ENCODE measurements around the gene ZKSCAN3. TPM values are rescaled to one million over a fixed set of nuclear protein-coding genes. Genes with fewer than 3 reads are reported as not detected.

Gene ZKSCAN3
- total and polyA plus RNA-seq, 2 of the 8 experiments (the other 6 are each of a cell fraction or from before 2014, with no cell fraction given): 2.7 to 9.8 TPM

- Histone ChIP-seq H3K27ac (ENCODE audit: low read depth, low read length) (no peak overlapping the region), H3K79me1 (ENCODE audit: low read depth, low read length) (no peaks in the 10 kb centered on the region), H3K36me3 (ENCODE audit: control insufficient read depth in 2 of 4, insufficient read depth in 4 of 4, low read length in 3 of 4) (peaks cover 2 to 17% (median 9%) of the 10 kb centered on the region in 4 experiments; a peak in 5 of 8 replicates), H2BK12ac (ENCODE audit: low read depth, low read length) (no peak overlapping the region), H2BK20ac (ENCODE audit: low read length) (no peak overlapping the region), H3K9ac (replicated peaks in 1 of 4; ENCODE audit: extremely low read depth in 1 of 4, low read depth in 3 of 4, low read length in 3 of 4) (peak overlapping the region in 3 of 4 experiments; percentile 81 to 88 (median 82); a peak in 5 of 7 replicates), H3K4me3 (ENCODE audit: extremely low read depth in 1 of 4, insufficient read depth in 2 of 4, low read depth in 3 of 4, low read length in 4 of 4) (peak overlapping the region; percentile 67 to 97 (median 93)), H3K4me2 (ENCODE audit: insufficient read depth in 1 of 2, low read depth in 2 of 2, low read length in 2 of 2) (peak overlapping the region; percentile 65 to 91), H3K56ac (replicated peaks; ENCODE audit: insufficient read length, low read depth, low read length) (no peak overlapping the region), H4K8ac (ENCODE audit: extremely low read depth, insufficient read depth, low read length) (no peak overlapping the region), H2BK5ac (ENCODE audit: low read depth, low read length) (no peak overlapping the region; the same call in 1 of the 2 replicates), H3K4ac (replicated peaks; ENCODE audit: insufficient read length, low read depth, low read length) (no peak overlapping the region), H3K18ac (ENCODE audit: extremely low read depth, low read length) (no peak overlapping the region), H3K23ac (ENCODE audit: insufficient read length) (no peak overlapping the region), H4K5ac (ENCODE audit: insufficient read length, low read depth, low read length) (no peak overlapping the region), H3K27me3 (replicated peaks in 1 of 4; ENCODE audit: control insufficient read depth in 3 of 4, extremely low read depth in 1 of 4, insufficient read depth in 3 of 4, low read length in 3 of 4) (peaks cover 0 to 3% (median 0%) of the 10 kb centered on the region in 4 experiments; a peak in 2 of 7 replicates), H3K79me2 (ENCODE audit: control insufficient read depth in 1 of 2, insufficient read depth in 2 of 2, low read length in 2 of 2) (peaks cover 0 to 38% of the 10 kb centered on the region in 2 experiments; a peak in 3 of 4 replicates), H4K20me1 (replicated peaks in 1 of 2; ENCODE audit: control insufficient read depth in 1 of 2, insufficient read depth in 2 of 2, low read length in 2 of 2) (peaks cover 0 to 1% of the 10 kb centered on the region in 2 experiments), H3K14ac (ENCODE audit: insufficient read length) (no peak overlapping the region), H3K9me3 (ENCODE audit: insufficient read depth in 2 of 2, low read depth in 1 of 2, low read length in 1 of 2) (no peaks in the 10 kb centered on the region), H2AK5ac (ENCODE audit: low read depth, low read length) (no peak overlapping the region), H2BK120ac (replicated peaks; ENCODE audit: low read depth, low read length) (no peak overlapping the region), H3K23me2 (ENCODE audit: low read depth, low read length) (no peaks in the 10 kb centered on the region), H2AFZ (ENCODE audit: low read length) (peak overlapping the region; percentile 99; the same call in 1 of the 2 replicates), H4K91ac (replicated peaks; ENCODE audit: insufficient read length, low read length) (no peak overlapping the region), H3K4me1 (replicated peaks in 1 of 4; ENCODE audit: control insufficient read depth in 3 of 4, insufficient read depth in 4 of 4, low read length in 3 of 4) (peaks cover 0 to 2% (median 0%) of the 10 kb centered on the region in 4 experiments; a peak in 4 of 7 replicates), H2BK15ac (ENCODE audit: low read length) (no peak overlapping the region)
- DNase-seq (ENCODE audit: low read depth in 1 of 2, low spot score in 2 of 2): no peak
- ChIA-PET POLR2A (ENCODE audit: partially characterized antibody) (interaction anchor here (0.9 to 7.1 kb wide), 3 partner anchors 16 to 43 kb away, joined by 3 to 62 read pairs (median 21); partner anchors contain the start of gene ZSCAN23), CTCF (ENCODE audit: partially characterized antibody) (no interaction called here)
- FAIRE-seq: no peak
- TF ChIP-seq GTF2F1 (IDR thresholded peaks at IDR 0.05; ENCODE audit: borderline replicate concordance, low read depth, low read length) (no peak), ATF2 (IDR thresholded peaks at IDR 0.05; ENCODE audit: low read length) (no peak), ASH2L (IDR thresholded peaks at IDR 0.05; ENCODE audit: low read length) (peak; percentile 18)
- WGBS, 2 experiments (ENCODE audit: extremely low coverage in 1 of 2, insufficient coverage in 1 of 2, insufficient read length in 1 of 2, insufficient replicate concordance in 2 of 2, low coverage in 1 of 2, low lambda C conversion rate in 2 of 2, missing lambda C conversion rate in 1 of 2): 24% methylated on average over 8 of the region's 8 CpGs; no CpG with 5 or more reads in 1 of the 2 experiments
Observed at GRCh38 chr6:28400122-28400451, 50.3 kb downstream of the ZKSCAN3 start.

All from H1 (cell line).